Kidney (tissue), 14 donors: ENCODE measurements around the gene NTHL1. TPM values are rescaled to one million over a fixed set of nuclear protein-coding genes. Genes with fewer than 3 reads are reported as not detected.

Experiments
- DNase-seq, 5 donors: peaks; one replicate each; pipeline ENCODE4 v3.0.0-alpha.2; 2013 to 2020
- FAIRE-seq: peaks from 2 replicates; lab custom pipeline; 2012; peaks lifted over from hg19 to GRCh38; lab: Jason Lieb, UNC
- H3K27ac ChIP-seq, 2 donors: one replicate each; pipeline ENCODE4 v1.7.0; 2013; ENCODE audit warnings: low read depth in 2 of 2, low read length in 2 of 2, inconsistent platforms in 1 of 2
- H3K27me3 ChIP-seq: one replicate; pipeline ENCODE4 v1.7.1; 2013; ENCODE audit warnings: low read length, inconsistent platforms; ENCODE audit not compliant: control insufficient read depth, insufficient read depth
- H3K36me3 ChIP-seq, 3 donors: one replicate each; pipeline versions ENCODE4 v1.7.0 to v1.7.1; 2013; ENCODE audit warnings: low read length in 3 of 3, control low read depth in 1 of 3, inconsistent platforms in 1 of 3; ENCODE audit not compliant: insufficient read depth in 3 of 3, control insufficient read depth in 2 of 3
- H3K4me1 ChIP-seq, 3 donors: one replicate each; pipeline versions ENCODE4 v1.7.0 to v1.7.1; 2013; ENCODE audit warnings: low read length in 3 of 3, inconsistent platforms in 1 of 3, low read depth in 1 of 3; ENCODE audit not compliant: control insufficient read depth in 2 of 3, insufficient read depth in 2 of 3
- H3K4me3 ChIP-seq, 3 donors: one replicate each; pipeline versions ENCODE4 v1.7.0 to v1.8.1; 2013; ENCODE audit warnings: low read length in 3 of 3, control low read depth in 1 of 3, inconsistent platforms in 1 of 3
- H3K9ac ChIP-seq, 3 donors: one replicate each; pipeline versions ENCODE4 v1.7.0 to v1.7.1; 2013; ENCODE audit warnings: low read length in 3 of 3, control low read depth in 1 of 3, inconsistent platforms in 1 of 3
- H3K9me3 ChIP-seq, 3 donors: one replicate each; pipeline versions ENCODE4 v1.7.0 to v1.7.1; 2013; ENCODE audit warnings: low read length in 3 of 3, control low read depth in 1 of 3, inconsistent platforms in 1 of 3; ENCODE audit not compliant: control insufficient read depth in 2 of 3, insufficient read depth in 1 of 3
- CTCF ChIP-seq: IDR thresholded peaks from 3 replicates; pipeline ENCODE4 v1.5.1; 2012; ENCODE audit warnings: mild to moderate bottlenecking, moderate library complexity, borderline replicate concordance; ENCODE audit not compliant: insufficient read depth; ENCODE audit errors: extremely low read depth
- intact Hi-C: fragments of 100-400 bp; cut with DNase I; formaldehyde crosslinking; loops from one replicate; pipeline ENCODE4 v1.11.1; 2022
- polyA plus RNA-seq: library from polyadenylated mRNA; stranded (reverse); fragments of 350-450 nt; fragmentation: Illumina TruSeq; extraction: RNeasy Lipid Tissue Mini Kit (QIAGEN cat#74804); gene quantifications from one replicate; pipeline ENCODE4 v1.2.3, GENCODE V29; 2014; ENCODE audit warnings: low read depth, low replicate concordance; ENCODE audit not compliant: insufficient read depth
- total RNA-seq: library from RNA; stranded (reverse); fragmentation: NEBNext Ultra II Directional; extraction: Animal tissue kit (Norgen Biotek cat#: 25700); gene quantifications from one replicate; pipeline ENCODE4 v1.2.1, GENCODE V29; 2021
- donor health status: control.
- donor health status: control.
- donor health status: control.
- donor health status: control.
- donor health status: control.
- donor health status: DM: yes; HTN: yes; CAD: no.
- donor health status: Normal renal cell carcinoma (clear cell type).

NTHL1 gene
- total and polyA plus RNA-seq, 2 donors from 2014 or later = 15.3 to 36.0 TPM

DNA sequence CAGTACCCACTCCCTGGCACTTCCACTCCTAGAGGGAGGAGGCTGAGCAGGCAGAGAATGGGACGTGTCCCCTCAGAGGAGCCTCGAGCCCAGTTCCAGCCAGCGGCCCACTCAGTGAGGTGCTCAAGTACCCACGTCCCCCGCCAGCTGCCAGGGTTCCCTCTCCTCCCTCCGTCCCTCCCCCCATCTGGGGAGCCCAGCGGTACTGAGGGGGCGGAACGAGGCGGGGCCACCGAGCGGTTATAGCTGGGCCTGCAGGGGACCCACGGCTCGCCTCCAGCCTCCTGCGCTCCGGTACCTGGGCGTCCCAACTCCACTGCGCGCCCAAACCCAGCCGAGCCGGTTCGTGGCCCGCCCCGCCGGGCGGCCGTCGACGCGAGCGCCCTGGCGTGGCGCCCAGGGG lies 28.1 kb downstream of the NTHL1 start, which contains the start of gene NPW:
Gene NPW (plus strand): TSS at position 268 of the 403 bp plus-strand sequence.
- H3K27ac ChIP-seq = no peak within 1 kb of the TSS
- FAIRE-seq (no peak), DNase-seq (peak in 3 of 5 donors; percentile 61 to 76 (median 75))
- H3K4me3 ChIP-seq = no peak within 1 kb of the TSS
- peaks cover 0 to 20% (median 0%) of the 10 kb centered on the region in 3 donors for H3K4me1 ChIP-seq
- H3K9me3 ChIP-seq = no peaks in the 10 kb centered on the region
- intact Hi-C loops = no loop called here
- no peak within 1 kb of the TSS for H3K9ac ChIP-seq
- no peaks in the 10 kb centered on the region for H3K27me3 ChIP-seq
- no peaks in the 10 kb centered on the region for H3K36me3 ChIP-seq
- TF ChIP-seq CTCF = no peak

- no peak for FAIRE-seq
- intact Hi-C loops = no loop called here
- no peak overlapping the region for H3K4me3 ChIP-seq
- no peaks in the 10 kb centered on the region for H3K36me3 ChIP-seq
- no peaks in the 10 kb centered on the region for H3K27me3 ChIP-seq
- no peaks in the 10 kb centered on the region for H3K9me3 ChIP-seq
- DNase-seq = peak in 1 of 5 donors; percentile 62
- no peak overlapping the region for H3K27ac ChIP-seq
- H3K9ac ChIP-seq = no peak overlapping the region
- H3K4me1 ChIP-seq = peaks cover 0 to 4% (median 0%) of the 10 kb centered on the region in 3 donors
- TF ChIP-seq CTCF = no peak
Measured at GRCh38 chr16:2016407-2016922, 31.2 kb downstream of the NTHL1 start.

- no peak overlapping the region for H3K4me3 ChIP-seq
- H3K4me1 ChIP-seq = peaks cover 0 to 4% (median 0%) of the 10 kb centered on the region in 3 donors
- no peaks in the 10 kb centered on the region for H3K27me3 ChIP-seq
- no peak for TF ChIP-seq CTCF
- H3K9me3 ChIP-seq = no peaks in the 10 kb centered on the region
- no peak overlapping the region for H3K27ac ChIP-seq
- no peaks in the 10 kb centered on the region for H3K36me3 ChIP-seq
- no peak for FAIRE-seq
- DNase-seq = no peak
- intact Hi-C loops = no loop called here
- no peak overlapping the region for H3K9ac ChIP-seq
Measured at GRCh38 chr16:2015947-2016208, 31.8 kb downstream of the NTHL1 start.
